Measurements from ENCODE around the gene CA9.
"Not testable (repeated sequence)": the region's sequence is repeated elsewhere in the genome, so short reads cannot be mapped to it uniquely, and the experiment has no call there.

Gene CA9

GRCh38 chr9:35673132-35674024, at the start of gene CA9:
Gene CA9, plus strand, starts transcription at chr9:35673928. Its CDS starts 32 bp downstream, at chr9:35673960.
- DNase-seq = no peak

- DNase-seq = no peak
Measured at GRCh38 chr9:35627575-35627974, 46.2 kb upstream of the CA9 start.

DNA sequence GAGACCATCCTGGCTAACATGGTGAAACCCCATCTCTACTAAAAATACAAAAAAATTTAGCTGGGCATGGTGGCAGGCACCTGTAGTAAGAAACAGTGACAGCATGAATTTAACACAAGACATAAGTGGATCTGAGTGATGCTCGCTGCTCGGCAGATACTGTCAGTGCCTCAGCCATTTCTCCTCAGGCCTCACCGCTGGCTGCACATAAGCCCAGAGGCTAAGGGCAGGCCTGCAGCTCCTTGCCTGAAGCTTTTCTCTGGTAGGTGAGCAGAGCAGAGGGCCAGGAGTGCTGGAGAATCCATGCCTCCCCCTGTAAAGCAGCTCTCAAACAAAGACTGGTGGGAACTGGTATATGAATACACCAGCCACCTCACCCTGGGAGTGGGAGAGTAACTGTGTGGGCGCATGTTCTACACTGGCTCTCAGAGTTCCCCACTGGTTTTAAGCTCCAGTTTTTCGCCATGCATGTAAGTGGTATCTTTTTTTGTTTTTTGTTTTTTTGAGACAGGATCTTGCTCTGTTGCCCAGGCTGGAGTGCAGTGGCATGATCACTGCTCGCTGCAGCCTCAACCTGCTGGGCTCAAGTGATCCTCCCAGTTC, 45.2 kb upstream of the CA9 start:
- DNase-seq = no peak

DNA sequence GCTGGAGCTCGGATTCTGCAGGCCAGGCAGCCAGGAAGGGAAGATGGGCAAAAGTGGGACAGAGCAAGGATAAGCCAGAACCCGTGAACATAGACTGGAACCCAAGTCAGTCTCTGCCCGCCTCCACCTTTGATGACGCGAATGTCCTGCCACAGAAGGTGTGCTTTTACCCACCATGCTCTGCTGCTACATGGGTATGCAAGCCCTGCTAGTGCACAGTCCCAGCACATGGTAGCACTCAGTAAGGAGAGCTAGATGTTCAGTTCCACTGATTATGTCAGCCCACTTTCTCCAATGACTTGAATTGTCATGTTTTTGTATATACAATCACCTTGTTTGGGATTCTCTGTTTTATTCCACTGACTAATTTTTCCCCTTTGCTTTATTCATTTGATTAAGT, 44.1 kb upstream of the CA9 start:
- DNase-seq = no peak

GRCh38 chr9:35635730-35636129, 38.0 kb upstream of the CA9 start:
- DNase-seq = no peak

DNA sequence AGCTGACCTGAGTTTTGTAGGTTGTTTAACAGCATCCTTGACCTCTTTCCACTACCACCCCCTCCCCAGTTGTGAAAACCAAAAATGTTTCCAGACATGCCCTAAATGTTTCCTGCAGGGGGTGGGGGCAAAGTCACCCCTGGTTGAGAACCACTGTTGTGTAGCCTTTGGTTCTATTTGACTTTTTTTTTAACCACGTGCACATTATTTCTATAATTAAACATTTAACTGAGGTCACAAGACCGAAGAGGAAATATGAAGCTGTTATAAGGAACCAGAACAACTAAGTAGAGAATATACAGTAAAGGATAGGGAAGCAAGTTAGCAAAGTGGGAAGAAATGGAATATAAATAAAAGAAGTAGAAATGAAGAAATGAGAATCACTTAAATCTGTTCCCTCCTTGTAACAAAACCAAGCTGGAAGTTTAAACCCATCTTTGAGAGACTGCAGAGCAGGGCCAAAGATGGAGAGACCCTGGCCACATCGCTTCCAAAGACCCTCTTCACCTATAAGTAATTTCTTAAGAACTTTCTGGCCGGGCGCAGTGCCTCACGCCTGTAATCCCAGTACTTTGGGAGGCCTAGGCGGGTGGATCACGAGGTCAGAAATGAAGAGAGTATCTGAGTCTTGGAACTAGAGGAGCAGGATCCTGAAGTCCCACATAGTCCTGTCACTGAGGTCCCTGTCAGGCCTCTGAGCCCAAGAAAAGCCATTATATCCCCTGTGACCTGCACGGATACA, 37.4 kb upstream of the CA9 start:
- DNase-seq = no peak

- not testable (repeated sequence) for DNase-seq
Measured at GRCh38 chr9:35636877-35637246, 36.9 kb upstream of the CA9 start.

DNA sequence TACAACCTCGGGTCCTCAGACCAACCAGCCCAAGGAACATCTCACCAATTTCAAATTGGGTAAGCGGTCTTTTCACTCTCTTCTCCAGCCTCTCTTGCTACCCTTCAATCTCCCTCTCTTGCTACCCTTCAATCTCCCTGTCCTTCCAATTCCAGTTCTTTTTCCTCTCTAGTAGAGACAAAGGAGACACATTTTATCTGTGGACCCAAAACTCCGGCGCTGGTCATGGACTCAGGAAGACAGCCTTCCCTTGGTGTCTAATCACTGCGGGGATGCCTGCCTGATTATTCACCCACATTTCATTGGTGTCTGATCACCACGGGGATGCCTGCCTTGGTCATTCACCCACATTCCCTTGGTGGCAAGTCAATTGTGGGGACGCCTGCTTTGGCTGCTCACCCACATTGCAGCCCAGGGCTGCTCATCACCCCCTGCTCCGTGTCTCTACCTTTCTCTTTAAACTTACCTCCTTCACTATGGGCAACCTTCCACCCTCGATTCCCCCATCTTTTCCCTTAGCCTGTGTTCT, 36.2 kb upstream of the CA9 start:
- not testable (repeated sequence) for DNase-seq

DNA sequence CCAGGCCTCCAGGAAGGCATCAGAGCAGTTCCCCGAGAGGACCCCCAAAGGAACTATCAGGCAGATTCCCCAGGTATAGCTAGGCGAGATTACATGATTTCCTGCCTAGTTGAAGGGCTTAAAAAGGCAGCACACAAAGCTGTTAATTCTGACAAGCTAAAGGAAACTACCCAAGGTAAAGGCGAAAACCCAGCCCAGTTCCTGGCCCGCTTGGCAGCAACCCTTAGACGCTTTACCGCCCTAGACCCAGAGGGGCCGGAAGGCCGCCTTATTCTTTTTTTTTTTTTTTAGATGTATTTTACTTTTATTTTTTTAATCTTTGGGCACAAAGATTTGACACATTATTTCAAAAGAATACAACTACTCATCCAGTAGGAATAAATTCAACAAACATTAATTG, 35.0 kb upstream of the CA9 start:
- DNase-seq = not testable (repeated sequence)

- not testable (repeated sequence) for DNase-seq
Measured at GRCh38 chr9:35639225-35639624, 34.5 kb upstream of the CA9 start.

- no peak for DNase-seq
Measured at GRCh38 chr9:35639631-35640030, 34.1 kb upstream of the CA9 start.

- DNase-seq = not testable (repeated sequence)
Measured at GRCh38 chr9:35640431-35640830, 33.3 kb upstream of the CA9 start.

GRCh38 chr9:35641478-35641877, 32.2 kb upstream of the CA9 start:
- DNase-seq = not testable (repeated sequence)

DNA sequence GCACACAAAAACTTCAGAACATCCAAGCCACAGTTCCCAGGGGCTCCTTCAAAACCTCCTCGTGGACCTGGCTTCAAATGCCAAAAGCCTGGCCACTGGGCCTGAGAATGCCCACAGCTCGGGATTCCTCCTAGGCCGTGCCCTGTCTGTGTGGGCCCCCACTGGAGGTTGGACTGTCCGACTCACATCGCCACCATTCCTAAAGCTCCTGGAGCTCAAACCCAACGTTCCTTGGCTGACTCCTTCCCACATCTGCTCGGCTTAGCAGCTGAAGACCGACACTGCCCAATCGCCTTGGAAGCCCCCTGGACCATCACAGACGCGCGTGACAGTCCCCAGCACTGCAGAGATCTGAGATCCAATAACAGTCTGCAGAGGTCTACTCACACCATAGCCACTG, 30.7 kb upstream of the CA9 start:
- DNase-seq = no peak

- DNase-seq = not testable (repeated sequence)
Measured at GRCh38 chr9:35645736-35646135, 28.0 kb upstream of the CA9 start.

DNA sequence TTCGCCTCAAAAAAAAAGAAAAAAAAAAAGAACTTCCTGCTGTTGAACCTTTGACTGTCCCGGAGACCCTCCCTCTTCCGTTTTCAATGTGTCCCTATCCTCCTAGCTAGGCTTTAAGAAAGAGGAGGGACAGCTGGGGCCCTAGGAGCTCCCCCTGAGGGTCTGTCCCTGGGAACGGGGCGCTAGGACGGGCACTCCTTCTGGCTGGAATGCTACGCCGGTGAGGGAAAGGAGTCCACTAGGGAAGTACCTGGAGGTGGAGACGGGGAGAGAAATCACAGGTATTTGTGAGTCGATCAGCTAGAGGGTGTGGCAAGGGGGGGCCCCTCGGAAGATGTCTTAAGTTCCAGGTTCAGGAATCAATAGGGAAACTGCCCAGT, 27.6 kb upstream of the CA9 start:
- no peak for DNase-seq

- peak; percentile 92 for DNase-seq
Measured at GRCh38 chr9:35646533-35647265, 27.0 kb upstream of the CA9 start.

DNA sequence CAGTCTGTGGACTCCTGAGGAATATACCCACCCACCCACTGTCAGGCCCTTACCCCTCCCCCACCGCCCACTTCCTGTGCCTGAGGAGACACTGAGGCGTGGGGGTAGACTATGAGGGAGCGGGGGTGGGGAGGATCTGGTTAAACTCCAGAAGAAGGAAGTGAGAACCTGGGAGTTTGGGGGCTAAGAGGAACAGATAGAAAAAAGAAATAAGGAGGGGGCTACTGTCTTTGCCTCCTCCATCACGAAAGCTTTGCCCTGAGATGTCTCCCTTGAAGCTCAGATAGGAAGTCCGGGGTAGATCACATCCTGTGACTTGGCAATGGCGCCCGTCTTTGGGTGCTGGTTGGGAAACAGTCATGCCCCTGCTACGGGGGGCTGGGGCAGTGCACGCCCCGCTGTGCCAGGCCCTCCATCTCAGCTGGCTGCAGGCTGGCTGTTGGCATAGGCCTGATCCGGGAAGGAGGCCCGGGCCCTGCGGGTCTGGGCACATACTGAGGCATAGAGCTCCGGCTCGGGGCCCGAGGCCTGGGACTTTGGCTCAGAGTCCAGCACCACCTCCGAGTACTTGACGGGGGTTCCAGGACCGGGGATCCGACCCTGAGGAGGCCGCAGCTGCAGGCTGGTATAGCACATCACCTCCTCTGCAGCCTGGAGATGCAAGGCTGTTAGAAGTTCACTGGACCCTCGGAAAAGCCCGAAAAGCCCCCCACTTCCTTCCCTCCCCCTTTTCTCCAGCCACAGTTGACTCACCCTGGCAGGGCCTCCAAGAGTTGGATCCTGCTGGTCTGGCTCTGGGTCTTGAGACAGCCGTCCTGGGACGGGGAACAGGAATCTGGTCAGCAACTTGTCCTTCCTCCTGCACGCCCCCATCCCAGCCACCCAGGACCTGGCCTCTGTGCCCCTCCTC, 24.0 kb upstream of the CA9 start:
- no peak for DNase-seq

- DNase-seq = no peak
Measured at GRCh38 chr9:35650341-35651158, 23.2 kb upstream of the CA9 start, which contains the start of gene SIT1. Gene SIT1, minus strand, starts transcription at chr9:35650931. Its CDS starts 78 bp downstream, at chr9:35650853.
